Measurements from ENCODE around the gene TXNRD1.
"Not testable (repeated sequence)": the region's sequence is repeated elsewhere in the genome, so short reads cannot be mapped to it uniquely, and the experiment has no call there.

Gene TXNRD1

GRCh38 chr12:104215638-104216297 is at the start of gene TXNRD1:
TXNRD1 (plus strand) TSS chr12:104215779; CDS start chr12:104215803, 24 bp downstream.
- no peak for DNase-seq

DNA sequence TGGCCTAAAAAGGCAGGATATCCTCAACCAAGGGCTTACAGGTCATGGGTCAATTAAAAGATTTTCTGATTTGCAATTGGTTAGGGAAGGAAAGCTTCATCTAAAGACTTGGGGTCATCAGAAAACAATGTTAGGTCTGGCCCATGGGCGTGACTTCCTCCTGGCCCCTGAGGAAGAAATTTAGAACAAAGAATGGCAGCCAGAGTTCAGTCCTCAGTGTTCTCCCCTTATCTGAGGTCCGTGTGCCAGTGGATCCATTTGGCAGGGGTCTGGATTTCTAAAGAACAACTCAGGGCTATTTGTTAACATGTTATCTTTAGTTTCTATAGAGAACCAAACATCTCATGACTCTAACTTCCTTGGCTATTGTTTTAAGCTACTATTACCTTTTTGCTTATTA is 49.8 kb upstream of the TXNRD1 start:
- DNase-seq = no peak

DNA sequence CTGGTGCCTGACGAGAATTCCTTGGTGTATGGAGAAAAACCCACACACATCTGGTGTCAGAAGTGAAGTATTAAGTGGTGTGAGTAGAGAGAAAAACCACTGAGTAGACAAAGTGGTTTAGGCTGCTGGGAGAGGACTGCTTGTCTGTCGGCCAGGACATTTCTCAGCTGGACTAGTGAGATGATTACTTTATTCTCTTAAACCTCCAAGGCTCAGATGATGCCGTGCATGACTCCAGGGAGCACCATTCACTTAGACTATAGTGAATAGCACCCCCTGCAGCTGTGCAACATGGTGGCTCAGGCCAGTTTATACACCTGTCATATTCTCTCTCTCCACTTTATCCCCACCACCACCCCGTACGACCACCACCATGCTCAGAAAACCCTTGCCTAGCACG is 49.1 kb upstream of the TXNRD1 start:
- no peak for DNase-seq

DNA sequence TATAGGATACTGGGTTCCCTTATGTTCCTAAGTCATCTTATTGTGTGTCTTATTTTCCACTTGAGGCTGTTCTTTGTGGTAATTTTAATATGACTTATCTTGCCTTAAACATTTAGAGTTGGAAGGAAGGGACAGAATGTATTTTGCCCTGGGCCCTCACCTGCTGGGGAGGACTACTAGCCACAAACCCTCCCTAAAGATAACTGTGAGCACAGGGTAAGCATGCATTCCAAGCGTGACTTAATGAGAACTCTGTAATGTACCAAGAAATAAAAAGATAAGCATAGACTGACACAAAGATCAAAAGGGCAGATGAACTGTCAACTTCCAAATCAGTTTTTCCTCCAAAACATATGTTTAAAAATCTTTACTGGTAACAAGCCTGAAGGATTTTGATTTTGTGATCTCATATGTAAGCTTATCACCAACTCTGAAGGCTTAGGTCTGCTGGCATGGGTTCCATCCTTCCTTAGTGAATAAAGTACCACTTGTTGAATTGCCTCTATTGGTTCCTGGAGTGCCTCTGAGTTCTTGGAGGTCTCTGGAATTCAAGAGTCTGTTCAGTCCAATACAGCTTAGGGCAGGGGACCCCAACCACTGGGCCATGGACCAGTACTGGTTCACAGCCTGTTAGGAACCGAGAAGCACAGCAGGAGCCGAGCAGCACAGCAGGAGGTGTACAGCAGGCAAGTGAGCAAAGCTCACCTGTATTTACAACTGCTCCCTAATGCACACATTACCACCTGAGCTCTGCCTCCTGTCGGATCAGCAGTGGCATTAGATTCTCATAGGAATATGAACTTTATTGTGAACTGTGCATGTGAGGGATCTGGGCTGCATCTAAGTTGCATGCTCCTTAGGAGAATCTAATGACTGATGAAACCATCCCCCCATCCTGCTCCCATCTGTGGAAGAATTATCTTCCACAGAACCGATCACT is 47.8 kb upstream of the TXNRD1 start:
- no peak for DNase-seq

GRCh38 chr12:104168596-104168995 is 47.0 kb upstream of the TXNRD1 start:
- no peak for DNase-seq

DNA sequence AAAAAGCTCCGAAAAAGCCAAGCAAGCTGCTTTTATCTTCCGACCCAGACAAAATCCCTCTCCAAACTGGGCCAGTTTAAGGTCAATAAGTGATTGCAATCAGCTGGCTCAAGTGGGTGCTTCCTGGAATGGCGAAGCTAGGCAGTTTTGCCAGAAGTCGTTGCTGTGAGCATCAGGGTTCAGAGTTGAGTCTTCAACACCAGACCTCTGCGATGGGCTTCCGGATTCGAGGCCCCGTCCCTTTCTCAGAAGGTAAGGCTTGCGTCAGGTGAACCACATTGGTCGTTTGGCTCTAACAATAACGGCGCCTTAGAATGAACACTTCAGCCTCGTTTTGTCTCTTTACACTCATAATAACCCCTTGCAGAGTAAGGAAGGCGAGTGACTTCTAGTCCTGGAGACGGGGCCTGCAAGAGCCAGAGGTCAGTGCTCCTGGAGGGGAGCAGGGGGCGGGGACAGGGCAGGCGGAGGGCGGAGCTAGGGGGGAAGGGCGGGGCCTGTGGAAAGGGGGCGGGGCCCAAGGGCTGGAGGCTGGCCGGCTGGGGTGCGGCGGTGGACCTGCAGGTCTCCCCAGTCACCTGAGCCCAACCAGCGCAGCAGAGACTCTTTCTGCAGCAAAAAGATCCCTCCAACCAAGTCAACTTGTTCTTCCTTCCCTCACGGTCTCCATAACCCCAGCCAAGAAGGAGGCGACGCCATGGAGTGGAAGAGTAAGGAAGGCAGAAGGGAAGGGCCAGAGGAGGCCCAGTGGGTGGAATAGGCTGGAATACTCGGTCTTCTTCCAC is 43.6 kb upstream of the TXNRD1 start:
- no peak for DNase-seq

DNA sequence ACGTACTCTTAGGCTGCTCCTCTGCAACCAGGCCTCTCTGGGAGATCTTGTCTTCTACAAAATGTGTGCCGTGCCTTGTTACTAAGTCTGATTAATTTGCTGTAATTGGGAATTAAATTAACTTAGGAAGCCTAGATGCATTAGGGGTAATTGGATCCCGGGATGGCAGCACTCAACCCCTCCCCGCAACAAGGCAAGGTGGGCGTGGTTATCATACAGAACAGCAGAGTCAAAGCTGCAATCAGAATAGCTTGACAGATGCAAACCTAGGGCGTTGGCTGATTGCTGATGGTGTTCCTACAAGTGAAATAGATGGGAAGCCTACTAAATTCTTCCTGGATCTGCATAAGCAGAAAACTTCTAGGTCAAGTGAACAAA is 43.0 kb upstream of the TXNRD1 start:
- no peak for DNase-seq

- DNase-seq = not testable (repeated sequence)
These were observed 41.8 kb upstream of the TXNRD1 start for GRCh38 chr12:104173804-104174203.

- DNase-seq = no peak
These were observed 39.8 kb upstream of the TXNRD1 start for GRCh38 chr12:104175726-104176247.

DNA sequence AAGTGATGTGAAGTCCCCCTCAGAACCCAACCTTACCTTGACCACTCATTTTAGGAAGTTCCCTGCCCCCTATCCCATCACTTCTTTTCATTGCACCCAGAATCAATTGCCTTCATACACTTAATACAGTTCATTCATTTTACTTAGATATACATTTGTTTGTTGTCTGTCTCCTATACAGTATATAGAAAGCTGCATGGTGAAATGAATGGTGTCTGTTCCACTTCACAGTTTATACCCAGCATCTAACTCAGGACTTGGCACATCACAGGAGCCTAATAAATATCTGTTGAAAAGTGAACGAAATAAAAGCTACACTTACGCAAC is 38.3 kb upstream of the TXNRD1 start:
- no peak for DNase-seq

GRCh38 chr12:104177663-104178501 is 37.7 kb upstream of the TXNRD1 start:
- DNase-seq = no peak

- DNase-seq = no peak
These were observed 35.2 kb upstream of the TXNRD1 start for GRCh38 chr12:104180374-104180773.

DNA sequence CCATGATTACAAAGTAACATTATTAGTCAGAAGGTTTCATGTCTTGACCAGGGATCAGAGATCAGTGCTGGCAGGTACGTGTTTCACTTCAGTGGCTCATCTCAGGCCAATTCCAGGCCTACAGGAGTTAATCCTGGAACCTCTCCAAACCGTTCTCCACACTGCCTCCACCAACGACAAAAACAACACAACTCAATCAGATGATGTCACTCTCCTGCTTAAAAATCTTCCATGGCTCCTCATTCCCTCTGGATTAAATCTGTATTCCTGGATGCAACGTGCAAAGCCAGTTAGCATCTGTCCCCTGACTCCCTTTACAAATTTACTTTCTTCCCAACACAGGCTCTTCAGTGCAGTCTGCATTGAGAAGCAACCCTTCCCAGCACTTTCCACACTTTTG is 34.3 kb upstream of the TXNRD1 start:
- DNase-seq = no peak

- DNase-seq = no peak
These were observed 33.4 kb upstream of the TXNRD1 start for GRCh38 chr12:104182144-104182543.

DNA sequence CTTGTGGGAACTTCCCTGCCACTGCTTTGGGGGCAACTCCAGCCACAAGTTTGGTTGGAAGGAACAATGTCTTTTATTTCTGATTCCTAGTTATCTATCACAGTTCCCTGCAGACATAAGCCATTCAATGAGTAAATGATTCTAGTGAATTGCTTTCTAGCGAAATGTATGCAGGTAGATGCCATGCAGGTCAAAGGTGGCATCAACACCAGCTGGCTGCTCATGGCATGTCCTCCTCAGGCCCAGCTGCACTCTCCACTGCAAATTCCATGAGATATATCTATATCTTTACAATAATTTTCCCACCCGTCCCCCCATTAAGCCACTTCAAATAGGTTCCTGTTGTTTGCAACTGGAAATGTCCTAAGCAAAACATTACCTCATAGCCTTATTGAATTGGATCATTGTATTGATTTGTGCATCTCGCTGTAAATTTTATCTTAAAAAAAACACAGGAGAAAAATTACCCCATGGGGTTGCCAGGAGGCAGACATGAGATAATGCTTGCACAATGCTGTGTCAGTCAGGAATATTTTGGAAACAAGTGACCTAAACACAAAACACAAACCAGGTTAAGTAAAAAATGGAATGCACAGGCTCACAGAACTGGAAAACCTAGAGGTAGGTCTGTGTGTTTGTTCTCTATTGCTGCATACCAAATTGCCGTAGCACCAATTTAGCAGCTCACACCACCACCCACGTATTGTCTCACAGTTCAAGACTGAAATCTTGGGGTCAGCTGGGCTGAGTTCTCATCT is 32.8 kb upstream of the TXNRD1 start:
- no peak for DNase-seq

DNA sequence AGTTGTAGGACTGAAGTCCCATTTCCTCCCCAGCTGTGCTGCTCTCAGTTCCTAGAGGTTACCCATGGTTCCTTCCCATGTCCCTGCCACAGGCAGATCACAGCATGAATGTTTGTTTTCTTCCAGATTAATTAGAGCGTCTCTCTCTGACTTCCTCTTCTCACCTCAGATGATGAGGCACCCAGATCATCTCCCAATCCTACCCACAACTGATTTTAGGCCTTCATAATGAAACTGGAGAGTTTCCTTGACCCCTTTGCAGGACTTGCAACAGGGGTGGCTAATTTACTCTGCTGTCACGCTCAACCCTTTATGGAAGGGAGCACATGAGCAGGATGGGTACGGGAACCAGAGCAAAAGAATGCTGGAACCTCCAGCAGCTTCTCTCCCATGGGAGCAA is 32.1 kb upstream of the TXNRD1 start:
- no peak for DNase-seq

DNA sequence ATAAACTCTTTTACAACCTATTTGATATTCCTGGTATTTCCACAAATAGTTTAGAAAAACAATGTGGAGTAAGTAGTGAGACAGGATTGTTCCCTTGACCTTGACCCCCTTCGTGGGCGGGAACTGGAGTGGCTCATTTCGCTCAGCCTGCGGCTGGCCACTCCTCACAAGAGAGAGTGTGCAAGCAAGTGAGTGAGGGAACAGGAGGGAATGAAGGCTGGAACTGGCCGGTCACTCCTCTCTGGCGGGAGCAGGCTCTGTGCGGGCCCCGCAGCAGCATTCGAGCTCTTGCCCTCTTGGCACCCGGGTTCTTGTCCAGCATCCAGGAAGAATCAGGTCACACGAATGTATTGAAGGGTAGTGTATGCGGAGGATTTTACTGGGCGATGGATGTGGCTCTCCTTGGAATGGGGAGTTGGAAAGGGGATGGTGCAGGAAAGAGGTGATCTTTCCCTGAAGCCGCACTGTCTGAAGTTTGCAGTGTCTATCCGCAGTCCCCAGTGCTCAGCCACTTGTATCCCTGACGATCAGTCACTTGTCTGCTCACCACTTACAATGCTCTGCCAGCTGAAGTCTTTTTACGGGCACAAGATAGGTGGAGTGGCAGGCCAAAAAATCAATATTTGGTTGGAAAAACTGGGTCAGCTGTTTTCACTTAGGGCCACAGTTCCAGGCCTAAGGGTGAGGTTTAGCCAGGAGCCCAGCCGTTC is 28.0 kb upstream of the TXNRD1 start:
- DNase-seq = no peak

- DNase-seq = no peak
These were observed 27.0 kb upstream of the TXNRD1 start for GRCh38 chr12:104188534-104188933.

GRCh38 chr12:104189915-104190555 is 25.5 kb upstream of the TXNRD1 start:
- DNase-seq = no peak

- DNase-seq = no peak
These were observed 24.9 kb upstream of the TXNRD1 start for GRCh38 chr12:104190641-104191176.
